ENCODE results near the gene ATP4B. TPM values are rescaled to one million over a fixed set of nuclear protein-coding genes. Genes with fewer than 3 reads are reported as not detected.

The ATP4B gene
- total RNA-seq, 1 experiment from 2014 or later: not detected

GRCh38 chr13:113666329-113666670 is 8.3 kb upstream of the ATP4B start:
- Histone ChIP-seq H3K27ac (ENCODE audit: low read depth, low read length, poor library complexity, severe bottlenecking) (no peak overlapping the region), H3K4me1 (ENCODE audit: insufficient read depth, low read length, poor library complexity, severe bottlenecking) (no peaks in the 10 kb centered on the region), H3K36me3 (ENCODE audit: insufficient read depth, low read length, poor library complexity, severe bottlenecking) (no peaks in the 10 kb centered on the region), H3K4me3 (ENCODE audit: low read depth, low read length, poor library complexity, severe bottlenecking) (no peak overlapping the region), H3K9me3 (ENCODE audit: low read depth, low read length, poor library complexity, severe bottlenecking) (peaks cover 6% of the 10 kb centered on the region), H3K27me3 (replicated peaks; ENCODE audit: insufficient read depth, low read depth, low read length, poor library complexity) (no peaks in the 10 kb centered on the region)
- TF ChIP-seq CTCF (conservative IDR thresholded peaks at IDR 0.05; ENCODE audit: low read depth, low read length) (no peak), EZH2 (IDR thresholded peaks at IDR 0.05; ENCODE audit: borderline replicate concordance, low read depth, low read length, poor library complexity, severe bottlenecking) (no peak)
- ChIA-PET CTCF (no interaction called here), POLR2A (ENCODE audit: low non-redundant PET) (no interaction called here)
- intact Hi-C loops (cut with micrococcal nuclease; ENCODE audit: unreplicated experiment): no loop called here
- no TSS peak for BruUV-seq (replicated peaks)
- DNase-seq (ENCODE audit: low spot score): no peak

- no peak for TF ChIP-seq CTCF (conservative IDR thresholded peaks at IDR 0.05; ENCODE audit: low read depth, low read length)
- no peak for TF ChIP-seq EZH2 (IDR thresholded peaks at IDR 0.05; ENCODE audit: borderline replicate concordance, low read depth, low read length, poor library complexity, severe bottlenecking)
- H3K4me1 ChIP-seq (ENCODE audit: insufficient read depth, low read length, poor library complexity, severe bottlenecking): no peaks in the 10 kb centered on the region
- H3K27ac ChIP-seq (ENCODE audit: low read depth, low read length, poor library complexity, severe bottlenecking): no peak overlapping the region
- no peak overlapping the region for H3K4me3 ChIP-seq (ENCODE audit: low read depth, low read length, poor library complexity, severe bottlenecking)
- no TSS peak for BruUV-seq (replicated peaks)
- no peaks in the 10 kb centered on the region for H3K27me3 ChIP-seq (replicated peaks; ENCODE audit: insufficient read depth, low read depth, low read length, poor library complexity)
- no peaks in the 10 kb centered on the region for H3K36me3 ChIP-seq (ENCODE audit: insufficient read depth, low read length, poor library complexity, severe bottlenecking)
- POLR2A ChIA-PET (ENCODE audit: low non-redundant PET): no interaction called here
- CTCF ChIA-PET: no interaction called here
- intact Hi-C loops (cut with micrococcal nuclease; ENCODE audit: unreplicated experiment): no loop called here
- peaks cover 9% of the 10 kb centered on the region for H3K9me3 ChIP-seq (ENCODE audit: low read depth, low read length, poor library complexity, severe bottlenecking)
- no peak for DNase-seq (ENCODE audit: low spot score)
Measured at GRCh38 chr13:113665597-113666328, 7.8 kb upstream of the ATP4B start.

GRCh38 chr13:113664751-113665596 is 7.0 kb upstream of the ATP4B start:
- no peak for DNase-seq (ENCODE audit: low spot score)
- TF ChIP-seq CTCF (conservative IDR thresholded peaks at IDR 0.05; ENCODE audit: low read depth, low read length) (no peak), EZH2 (IDR thresholded peaks at IDR 0.05; ENCODE audit: borderline replicate concordance, low read depth, low read length, poor library complexity, severe bottlenecking) (no peak)
- Histone ChIP-seq H3K27ac (ENCODE audit: low read depth, low read length, poor library complexity, severe bottlenecking) (no peak overlapping the region), H3K4me3 (ENCODE audit: low read depth, low read length, poor library complexity, severe bottlenecking) (no peak overlapping the region), H3K9me3 (ENCODE audit: low read depth, low read length, poor library complexity, severe bottlenecking) (peaks cover 9% of the 10 kb centered on the region), H3K4me1 (ENCODE audit: insufficient read depth, low read length, poor library complexity, severe bottlenecking) (no peaks in the 10 kb centered on the region), H3K36me3 (ENCODE audit: insufficient read depth, low read length, poor library complexity, severe bottlenecking) (no peaks in the 10 kb centered on the region), H3K27me3 (replicated peaks; ENCODE audit: insufficient read depth, low read depth, low read length, poor library complexity) (no peaks in the 10 kb centered on the region)
- BruUV-seq (replicated peaks): no TSS peak
- POLR2A ChIA-PET (ENCODE audit: low non-redundant PET): no interaction called here
- CTCF ChIA-PET: no interaction called here
- intact Hi-C loops (cut with micrococcal nuclease; ENCODE audit: unreplicated experiment): no loop called here

All from A673 (cell line).